ENCODE data around the gene C17orf67.

- TF ChIP-seq CTCF (conservative IDR thresholded peaks at IDR 0.05) (peak; percentile 93), ZFX (IDR thresholded peaks at IDR 0.05) (no peak)
Observed at GRCh38 chr17:56819431-56820145, 14.1 kb downstream of the C17orf67 start.
